AG08396 (cell line): ENCODE data around the gene LUZP2.
A peak's percentile ranks its signal among the peaks of the same experiment; 100 is the strongest.

Experiments
- DNase-seq: peaks from one replicate; pipeline ENCODE4 v3.0.0; 2012; ENCODE audit warnings: low spot score, mixed read lengths

The LUZP2 gene

GRCh38 chr11:24496736-24497725, at the start of gene LUZP2:
Gene LUZP2, plus strand, starts transcription at chr11:24497053.
- DNase-seq: peak; percentile 63

GRCh38 chr11:24453129-24453718, 43.6 kb upstream of the LUZP2 start:
- no peak for DNase-seq

- DNase-seq: no peak
Measured at GRCh38 chr11:24457985-24458384, 38.9 kb upstream of the LUZP2 start.

GRCh38 chr11:24470431-24470830, 26.4 kb upstream of the LUZP2 start:
- no peak for DNase-seq

GRCh38 chr11:24471084-24471483, 25.8 kb upstream of the LUZP2 start:
- DNase-seq: no peak

- no peak for DNase-seq
Measured at GRCh38 chr11:24478718-24479117, 18.1 kb upstream of the LUZP2 start.

- no peak for DNase-seq
Measured at GRCh38 chr11:24489477-24489876, 7.4 kb upstream of the LUZP2 start.

- DNase-seq: peak; percentile 11
Measured at GRCh38 chr11:24496386-24496735, 492 bp upstream of the LUZP2 start.

- no peak for DNase-seq
Measured at GRCh38 chr11:24497831-24498230, 978 bp downstream of the LUZP2 start.

- DNase-seq: no peak
Measured at GRCh38 chr11:24502425-24502824, 5.6 kb downstream of the LUZP2 start.

- no peak for DNase-seq
Measured at GRCh38 chr11:24509114-24509513, 12.3 kb downstream of the LUZP2 start.

GRCh38 chr11:24511511-24511910, 14.7 kb downstream of the LUZP2 start:
- DNase-seq: no peak

DNA sequence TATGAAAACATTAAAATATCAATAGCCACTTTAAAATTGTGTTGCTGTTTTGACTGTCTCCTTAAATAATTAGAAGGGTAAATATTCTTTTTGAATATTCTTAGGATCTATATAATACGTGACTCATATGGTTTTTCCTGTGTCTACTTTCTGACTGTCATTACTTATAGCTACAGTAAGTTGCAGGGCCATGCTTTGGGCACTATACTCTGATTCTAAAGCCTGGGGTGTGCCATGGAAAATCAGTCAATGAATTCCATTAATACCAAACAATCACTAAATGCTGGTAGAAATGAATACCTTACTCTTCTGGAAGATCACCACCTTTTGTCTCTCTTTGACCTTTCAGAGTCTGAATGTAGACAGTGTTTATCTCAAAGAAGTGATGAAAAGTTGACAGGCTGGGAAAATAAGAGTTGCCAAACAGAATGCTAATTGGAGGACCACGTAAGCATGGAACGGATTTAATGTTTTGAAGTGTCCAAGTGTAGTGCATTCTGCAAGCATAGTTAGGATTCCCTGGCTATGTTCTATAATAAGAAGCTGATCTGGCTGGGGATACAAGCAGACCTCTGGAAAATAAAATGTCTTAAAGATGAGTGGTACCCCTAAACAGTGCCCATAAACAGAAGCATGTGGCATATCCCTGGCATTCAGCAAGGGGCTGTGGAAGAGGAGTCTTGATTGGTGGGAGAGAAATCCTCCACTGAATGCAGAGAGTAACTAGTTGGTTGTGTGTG, 16.8 kb downstream of the LUZP2 start:
- DNase-seq: no peak

DNA sequence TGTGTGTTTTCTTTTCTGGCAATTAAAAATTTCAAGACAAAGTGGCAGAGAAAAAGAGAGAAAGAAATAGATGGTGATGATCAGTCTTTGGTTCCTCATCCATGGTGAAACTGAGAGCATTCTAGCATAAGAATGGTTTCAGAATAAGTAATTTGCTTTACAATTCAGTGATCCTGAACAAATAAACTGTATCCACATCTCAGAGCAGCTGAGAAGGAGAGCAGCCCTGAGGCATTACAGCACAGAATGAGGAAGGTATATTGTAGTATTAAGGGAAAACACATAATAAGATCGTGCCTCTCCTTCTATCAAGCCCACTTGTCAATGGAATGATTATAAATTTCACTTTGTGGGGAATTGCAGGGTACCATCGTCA, 17.4 kb downstream of the LUZP2 start:
- no peak for DNase-seq

DNA sequence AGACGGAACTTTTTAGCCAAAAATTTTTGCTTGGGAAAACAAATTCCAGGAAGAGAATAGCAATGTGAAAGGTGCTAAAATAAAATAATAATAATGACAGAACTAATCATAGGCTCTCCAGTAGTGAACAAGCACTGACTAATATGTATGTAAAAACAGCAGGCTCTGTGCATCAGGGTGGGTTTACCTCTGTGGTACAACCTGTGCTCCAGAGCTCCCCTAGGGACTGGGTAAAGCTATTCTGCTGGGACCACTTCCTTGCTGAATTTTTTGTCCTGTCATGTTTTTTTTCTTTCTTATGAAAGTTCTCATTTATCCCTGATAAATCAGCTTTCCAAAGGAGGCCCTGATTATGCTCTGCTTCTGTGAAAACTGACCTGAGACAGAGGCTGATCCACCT, 18.8 kb downstream of the LUZP2 start:
- no peak for DNase-seq

- no peak for DNase-seq
Measured at GRCh38 chr11:24516638-24517037, 19.8 kb downstream of the LUZP2 start.

DNA sequence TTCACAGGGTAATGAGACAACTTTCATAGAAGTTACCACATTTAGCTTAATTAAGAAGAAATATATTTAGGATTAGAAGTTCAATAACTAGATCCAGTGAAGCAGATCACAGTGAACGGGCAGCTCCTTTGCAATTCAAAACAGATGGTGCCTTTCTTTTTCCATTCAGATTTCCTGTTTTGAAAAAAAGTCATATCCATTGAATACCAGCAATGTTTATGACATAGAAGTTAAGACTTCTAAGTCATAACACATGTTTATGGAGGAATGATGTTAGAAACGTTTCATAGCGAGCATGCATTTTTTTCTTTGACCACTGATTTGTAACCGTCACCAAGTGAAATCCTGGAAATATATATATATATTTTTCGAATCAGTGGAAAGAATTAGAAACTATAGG, 24.7 kb downstream of the LUZP2 start:
- DNase-seq: no peak

GRCh38 chr11:24524156-24524555, 27.3 kb downstream of the LUZP2 start:
- no peak for DNase-seq

DNA sequence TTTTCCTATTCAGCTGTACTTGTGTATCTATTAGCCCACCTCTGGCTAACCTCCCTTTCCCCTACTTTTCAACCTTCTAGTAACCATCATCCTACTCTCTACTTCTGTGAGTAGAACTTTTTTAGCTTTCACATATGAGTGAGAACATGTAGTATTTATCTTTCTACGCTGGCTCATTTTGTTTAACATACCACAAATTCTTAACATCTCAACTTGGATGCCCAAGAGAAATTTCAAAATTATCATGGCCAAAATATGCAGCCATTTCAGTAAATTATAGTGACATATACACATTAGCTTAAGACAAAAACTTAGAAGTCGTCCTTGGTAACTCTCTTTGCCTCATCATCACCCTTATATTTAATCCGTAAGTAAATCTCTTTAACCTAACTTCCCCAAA, 34.7 kb downstream of the LUZP2 start:
- DNase-seq: no peak

DNA sequence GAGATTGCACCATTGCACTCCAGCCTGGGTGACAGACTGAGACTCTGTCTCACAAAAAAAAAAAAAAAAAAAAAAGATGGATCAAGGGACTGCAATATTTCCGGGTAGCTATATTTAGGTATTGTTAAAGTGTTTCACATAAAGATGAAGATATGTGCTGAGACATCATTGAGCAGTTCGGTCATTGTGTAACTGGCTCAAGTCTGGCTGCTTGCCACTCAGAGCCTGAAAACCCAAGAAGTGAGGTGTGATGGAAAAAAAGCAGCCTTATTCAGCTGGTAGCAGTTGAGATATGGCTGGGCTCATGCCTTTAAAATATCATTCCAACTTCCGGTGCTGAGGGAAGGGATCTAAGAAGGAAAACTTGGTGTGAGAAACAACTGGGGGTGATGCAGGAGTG, 46.9 kb downstream of the LUZP2 start:
- no peak for DNase-seq

- DNase-seq: no peak
Measured at GRCh38 chr11:24556693-24557092, 59.8 kb downstream of the LUZP2 start.

GRCh38 chr11:24559315-24559714, 62.5 kb downstream of the LUZP2 start:
- no peak for DNase-seq

DNA sequence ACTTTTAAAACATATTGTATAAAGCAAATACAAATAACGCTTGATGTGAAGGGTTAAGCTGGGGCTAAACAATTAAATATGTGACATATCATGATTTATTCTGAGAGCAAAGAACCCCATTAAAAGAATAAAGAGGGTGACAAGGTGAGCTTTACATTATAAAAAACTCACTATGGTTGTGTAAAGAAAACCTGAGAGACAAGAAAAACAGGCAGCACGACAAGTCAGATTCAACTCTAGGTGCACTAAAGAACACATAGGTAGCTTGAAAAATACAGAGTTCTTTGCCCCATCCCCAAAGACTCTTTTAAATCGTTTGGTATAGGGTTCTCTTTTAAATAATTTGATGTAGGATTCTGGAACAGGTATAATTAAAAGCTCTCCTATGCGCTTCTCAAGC, 63.5 kb downstream of the LUZP2 start:
- DNase-seq: no peak
